ENCODE results near the gene ATF4. TPM values are rescaled to one million over a fixed set of nuclear protein-coding genes. Genes with fewer than 3 reads are reported as not detected.

Gene ATF4
- total and polyA plus RNA-seq, 7 donors = 246 to 1,369 (median 839) TPM

DNA sequence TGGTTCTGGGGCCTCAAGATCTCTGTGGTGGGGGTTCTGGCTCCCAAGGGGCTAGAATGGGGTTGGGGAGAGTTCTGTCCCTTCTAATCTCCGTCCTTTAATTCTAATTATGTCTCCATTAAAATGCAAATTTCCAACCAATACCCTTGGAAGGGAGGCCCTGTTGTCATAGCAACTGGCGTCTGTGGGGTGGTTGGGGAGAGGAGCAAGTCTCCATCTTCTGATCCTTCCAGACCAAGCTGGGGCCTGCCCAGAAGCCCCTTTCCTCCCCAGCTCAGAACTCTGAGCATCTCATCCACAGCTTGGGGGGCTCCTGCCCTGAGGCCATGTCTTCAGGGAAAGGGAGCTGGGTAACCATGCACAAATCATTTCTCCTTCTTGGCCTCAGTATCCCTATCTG, 17.6 kb downstream of the ATF4 start:
- ATAC-seq (no peak), DNase-seq (no peak)
- intact Hi-C loops (cut with DNase I) = loop anchor here (5.0 to 10.0 kb wide), 3 partner anchors 269 to 807 kb away; partner anchors contain the start of gene ADSL (in 1 of the 2)
- no peaks in the 10 kb centered on the region for H3K9me3 ChIP-seq
- peaks cover 0 to 11% (median 0%) of the 10 kb centered on the region in 3 donors for H3K27me3 ChIP-seq (ENCODE audit: insufficient read depth in 3 of 3, low read length in 2 of 3)
- no peak for TF ChIP-seq CTCF (IDR thresholded peaks at IDR 0.05)
- H3K36me3 ChIP-seq (ENCODE audit: insufficient read depth in 1 of 2, low read depth in 1 of 2) = no peaks in the 10 kb centered on the region
- H3K4me1 ChIP-seq = peaks cover 6% of the 10 kb centered on the region
- no peak overlapping the region for H3K27ac ChIP-seq
- H3K4me3 ChIP-seq = no peak overlapping the region
- 47 to 61% (median 48%) methylated on average over 2 of the region's 2 CpGs for WGBS, 3 donors

GRCh38 chr22:39543095-39543494, 22.7 kb downstream of the ATF4 start:
- WGBS, 3 donors = 16 to 19% (median 17%) methylated on average over 11 of the region's 11 CpGs
- Histone ChIP-seq H3K36me3 (ENCODE audit: insufficient read depth in 1 of 2, low read depth in 1 of 2) (no peaks in the 10 kb centered on the region), H3K4me1 (no peaks in the 10 kb centered on the region), H3K27ac (no peak overlapping the region), H3K4me3 (no peak overlapping the region), H3K9me3 (no peaks in the 10 kb centered on the region), H3K27me3 (ENCODE audit: insufficient read depth in 3 of 3, low read length in 2 of 3) (peaks cover 0 to 45% (median 14%) of the 10 kb centered on the region in 3 donors)
- ATAC-seq = no peak
- no peak for DNase-seq
- intact Hi-C loops (cut with DNase I) = no loop called here
- TF ChIP-seq CTCF (IDR thresholded peaks at IDR 0.05) = no peak

GRCh38 chr22:39545386-39546365, 25.3 kb downstream of the ATF4 start:
- Histone ChIP-seq H3K27ac (no peak overlapping the region), H3K27me3 (ENCODE audit: insufficient read depth in 3 of 3, low read length in 2 of 3) (peaks cover 0 to 68% (median 19%) of the 10 kb centered on the region in 3 donors), H3K9me3 (no peaks in the 10 kb centered on the region), H3K4me1 (no peaks in the 10 kb centered on the region), H3K36me3 (ENCODE audit: insufficient read depth in 1 of 2, low read depth in 1 of 2) (no peaks in the 10 kb centered on the region), H3K4me3 (no peak overlapping the region)
- ATAC-seq (peak in 3 of 4 donors; percentile 43 to 70 (median 61)), DNase-seq (peak; percentile 41 to 69)
- intact Hi-C loops (cut with DNase I) = no loop called here
- TF ChIP-seq CTCF (IDR thresholded peaks at IDR 0.05) = no peak
- WGBS, 3 donors = 25% methylated on average over 39 of the region's 39 CpGs

DNA sequence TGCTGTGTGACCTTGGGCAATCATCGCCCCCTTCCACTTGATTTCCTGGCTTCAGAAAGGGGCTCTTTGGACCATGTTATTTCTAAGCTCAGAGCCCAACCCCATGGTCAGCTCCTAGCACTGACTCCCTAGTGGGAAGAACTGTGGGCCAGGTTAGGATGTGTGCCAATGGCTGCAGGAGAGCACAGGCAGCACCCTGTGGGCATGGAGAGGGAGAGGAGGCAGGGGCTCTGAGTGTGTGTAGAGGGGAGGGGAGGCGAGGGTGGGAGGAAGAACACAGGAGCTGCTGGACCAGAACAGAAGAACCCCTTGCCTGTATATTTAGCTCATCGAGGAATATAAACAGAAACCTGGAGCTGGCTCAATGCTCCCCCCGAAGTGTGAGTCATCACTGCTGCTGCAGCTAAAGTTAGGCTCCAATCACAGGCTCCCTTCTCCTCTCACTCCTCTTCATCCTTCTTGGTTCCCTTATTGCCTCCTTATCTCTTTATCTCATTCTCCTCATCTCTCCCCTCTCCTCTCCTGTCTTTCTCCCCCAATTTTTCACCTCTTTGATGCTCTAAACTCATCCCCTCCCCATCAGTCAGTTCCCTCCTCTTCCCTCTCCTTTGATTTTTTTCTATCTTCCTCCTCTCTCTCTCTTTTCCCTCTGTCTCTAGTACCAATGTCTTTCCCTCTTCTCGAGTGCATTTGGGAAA, 26.7 kb downstream of the ATF4 start:
- ATAC-seq = peak in 1 of 4 donors; percentile 34
- WGBS, 3 donors = 45 to 47% (median 46%) methylated on average over 5 of the region's 5 CpGs
- intact Hi-C loops (cut with DNase I) = no loop called here

More for the DNA sequence above, 26.7 kb downstream of the ATF4 start:
- DNase-seq = peak in 1 of 2 donors; percentile 16
- peaks cover 0 to 75% (median 22%) of the 10 kb centered on the region in 3 donors for H3K27me3 ChIP-seq (ENCODE audit: insufficient read depth in 3 of 3, low read length in 2 of 3)
- no peak for TF ChIP-seq CTCF (IDR thresholded peaks at IDR 0.05)
- H3K36me3 ChIP-seq (ENCODE audit: insufficient read depth in 1 of 2, low read depth in 1 of 2) = no peaks in the 10 kb centered on the region
- no peaks in the 10 kb centered on the region for H3K9me3 ChIP-seq
- no peak overlapping the region for H3K4me3 ChIP-seq
- no peak overlapping the region for H3K27ac ChIP-seq
- H3K4me1 ChIP-seq = no peaks in the 10 kb centered on the region

Data from psoas muscle (tissue), 8 donors.